Activated naive CD4-positive, alpha-beta T cell treated with anti-CD3 and anti-CD28 coated beads, Interleukin-2, amount 50 U/mL, for 72 hours (primary cell): Measurements from ENCODE around the gene SGMS1. TPM values are rescaled to one million over a fixed set of nuclear protein-coding genes. Genes with fewer than 3 reads are reported as not detected.
"Not testable (repeated sequence)": the region's sequence is repeated elsewhere in the genome, so short reads cannot be mapped to it uniquely, and the experiment has no call there.

ENCODE experiments used
- ATAC-seq, 2 donors: fragments of 150-1000 bp; cut with Tn5 transposase; 2 replicates each; pipeline ENCODE4 v1.10.0; 2021; ENCODE audit warnings: mild to moderate bottlenecking in 2 of 2, moderate library complexity in 2 of 2
- DNase-seq, 2 donors: peaks; one replicate each; pipeline ENCODE4 v3.0.0; 2021 to 2022; ENCODE audit warnings: low spot score in 2 of 2
- H3K27ac Mint-ChIP-seq, 2 donors: one replicate each; pipeline ENCODE4 v1.8.0; 2022; ENCODE audit warnings: mild to moderate bottlenecking in 2 of 2, mixed read lengths in 2 of 2
- H3K36me3 Mint-ChIP-seq, 2 donors: one replicate each; pipeline ENCODE4 v1.8.0; 2022; ENCODE audit warnings: mixed read lengths in 2 of 2
- H3K9me3 Mint-ChIP-seq, 2 donors: one replicate each; pipeline ENCODE4 v1.8.0; 2022; ENCODE audit warnings: mixed read lengths in 2 of 2
- total RNA-seq, 2 donors: library from RNA; stranded (reverse); gene quantifications; one replicate each; pipeline ENCODE4 v1.2.3, GENCODE V29; 2022

SGMS1 gene
- total RNA-seq, 2 donors from 2014 or later, result 8.1 to 11.2 TPM

DNA sequence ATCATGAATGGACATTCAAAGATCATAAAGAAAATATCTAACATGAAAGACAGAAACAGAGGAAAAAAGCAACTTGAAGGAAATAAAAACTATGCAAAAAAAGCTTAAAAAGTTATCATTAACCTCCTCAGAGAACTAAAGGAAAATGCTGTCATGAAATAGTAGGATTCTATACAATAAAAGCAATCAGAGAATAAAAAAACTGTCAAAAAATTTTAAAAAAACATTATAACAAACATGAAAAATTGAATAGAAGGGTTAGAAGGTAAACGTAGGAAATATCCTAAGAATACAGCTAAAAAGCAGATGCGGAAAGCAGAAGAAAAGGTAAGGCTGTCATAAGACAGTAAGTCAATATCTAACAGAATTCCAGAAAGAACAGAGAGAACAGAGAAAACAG lies 44.8 kb downstream of the SGMS1 start:
- ATAC-seq (no peak), DNase-seq (no peak)
- Mint-ChIP-seq H3K27ac (no peak overlapping the region), H3K36me3 (peaks cover 0 to 4% of the 10 kb centered on the region in 2 donors), H3K9me3 (no peaks in the 10 kb centered on the region)

DNA sequence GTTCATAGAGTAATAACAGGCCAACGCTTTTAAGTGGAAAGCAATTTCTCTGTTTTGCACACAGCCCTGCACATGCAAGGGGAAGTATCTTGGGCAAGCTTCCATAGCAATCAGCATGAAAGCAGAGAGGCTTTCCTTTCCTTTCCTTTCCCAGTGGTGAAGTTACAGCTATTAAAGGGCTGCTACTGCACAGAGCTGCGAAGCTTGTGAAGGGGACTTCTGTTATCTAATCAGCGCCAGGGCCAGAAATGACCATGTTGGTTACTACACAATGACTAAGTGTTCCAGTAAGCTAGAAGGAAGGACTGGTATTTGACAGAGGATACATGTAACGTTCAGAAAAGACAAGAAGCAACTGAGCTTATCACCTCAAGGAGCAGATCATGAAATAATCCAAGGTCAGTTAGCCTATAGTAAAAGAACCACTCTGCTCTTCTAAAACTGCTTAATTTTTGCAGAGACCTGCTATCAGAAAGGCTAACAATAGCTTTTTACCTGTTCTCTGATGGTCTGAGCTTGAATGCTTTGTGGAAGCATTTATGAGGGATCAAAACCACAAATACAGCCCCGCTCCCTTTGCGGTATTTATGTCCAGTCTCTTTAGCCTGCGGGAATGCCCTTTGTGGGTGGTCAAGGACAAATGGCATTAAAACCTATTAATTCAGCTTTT lies 45.9 kb downstream of the SGMS1 start:
- DNase-seq (no peak), ATAC-seq (no peak)
- Mint-ChIP-seq H3K27ac (no peak overlapping the region), H3K9me3 (no peaks in the 10 kb centered on the region), H3K36me3 (peaks cover 0 to 4% of the 10 kb centered on the region in 2 donors)

DNA sequence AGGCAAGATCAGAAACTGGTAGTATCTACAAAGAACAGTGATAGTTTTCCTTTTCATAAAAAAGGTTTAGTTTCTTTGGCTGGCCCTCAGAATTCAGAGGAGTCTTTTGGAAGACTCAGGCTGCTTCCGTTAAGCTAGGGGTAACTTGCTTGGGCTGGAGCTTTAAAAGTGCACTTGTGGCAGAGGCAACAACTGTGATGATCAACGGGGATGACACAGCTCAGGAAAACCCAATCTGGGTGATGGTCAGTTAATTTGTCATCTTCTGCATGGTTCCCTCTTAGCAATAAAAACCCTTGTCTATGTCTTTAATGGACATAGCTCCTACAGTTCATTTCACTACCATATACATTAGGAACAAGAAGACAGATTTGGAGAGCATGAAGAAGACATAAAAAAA lies 46.7 kb downstream of the SGMS1 start:
- peaks cover 0 to 4% of the 10 kb centered on the region in 2 donors for H3K36me3 Mint-ChIP-seq
- no peak overlapping the region for H3K27ac Mint-ChIP-seq
- DNase-seq (no peak), ATAC-seq (no peak)
- no peaks in the 10 kb centered on the region for H3K9me3 Mint-ChIP-seq

DNA sequence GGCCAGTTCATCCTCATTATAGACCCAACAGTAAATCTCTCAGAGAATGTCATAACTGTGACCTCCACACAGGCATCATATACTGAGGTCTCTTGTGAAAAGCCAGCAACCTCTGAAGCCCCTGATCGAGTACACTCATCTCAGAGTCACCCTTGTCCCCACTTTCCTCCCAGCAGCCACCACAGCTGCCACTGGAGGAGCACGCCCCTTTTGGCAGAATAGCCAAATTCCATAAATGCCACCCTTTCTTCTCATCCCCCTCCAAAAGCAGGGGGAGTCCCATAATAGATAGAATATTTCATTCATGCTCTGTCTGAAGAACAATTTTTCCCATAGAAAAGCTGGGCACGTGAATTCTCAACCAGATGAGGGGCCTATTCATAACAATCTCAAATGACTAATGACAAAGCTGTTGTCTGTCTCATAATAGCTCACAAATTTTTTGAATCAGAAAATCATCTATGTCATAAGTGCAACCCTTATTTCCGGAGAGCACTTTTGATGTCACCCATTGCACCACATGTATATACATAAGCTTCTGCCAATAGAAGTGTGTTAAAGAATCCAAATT lies 47.4 kb downstream of the SGMS1 start:
- no peak for DNase-seq
- Mint-ChIP-seq H3K27ac (no peak overlapping the region), H3K9me3 (no peaks in the 10 kb centered on the region), H3K36me3 (peaks cover 0 to 4% of the 10 kb centered on the region in 2 donors)
- ATAC-seq, result peak in 1 of 2 donors; percentile 24

- Mint-ChIP-seq H3K27ac (no peak overlapping the region), H3K9me3 (no peaks in the 10 kb centered on the region), H3K36me3 (peaks cover 0 to 4% of the 10 kb centered on the region in 2 donors)
- ATAC-seq (no peak), DNase-seq (no peak)
Observed at GRCh38 chr10:50575477-50576244, 48.1 kb downstream of the SGMS1 start.

DNA sequence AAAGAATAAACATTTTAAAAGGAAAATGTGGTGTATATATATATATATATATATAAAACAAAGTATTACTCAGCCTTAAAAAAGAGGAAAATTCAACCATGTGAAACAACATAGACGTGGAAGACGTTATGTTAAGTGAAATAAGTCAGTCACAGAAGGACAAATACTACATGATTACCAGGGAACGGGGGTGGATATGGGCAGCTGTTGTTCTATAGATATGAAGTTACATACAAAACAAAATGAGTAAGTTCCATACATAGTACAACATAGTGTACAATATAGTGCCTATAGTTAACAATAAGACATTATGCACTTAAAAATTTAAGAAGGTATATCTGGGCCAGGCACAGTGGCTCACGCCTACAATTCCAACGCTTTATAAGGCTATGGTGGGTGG lies 48.8 kb downstream of the SGMS1 start:
- DNase-seq, result no peak
- Mint-ChIP-seq H3K9me3 (peaks cover 0 to 4% of the 10 kb centered on the region in 2 donors), H3K27ac (no peak overlapping the region), H3K36me3 (no peaks in the 10 kb centered on the region)
- ATAC-seq, result no peak

- H3K27ac Mint-ChIP-seq, result no peak overlapping the region
- H3K9me3 Mint-ChIP-seq, result peaks cover 0 to 5% of the 10 kb centered on the region in 2 donors
- no peak for ATAC-seq
- H3K36me3 Mint-ChIP-seq, result no peaks in the 10 kb centered on the region
- DNase-seq, result no peak
Observed at GRCh38 chr10:50574305-50574704, 49.5 kb downstream of the SGMS1 start.

- Mint-ChIP-seq H3K27ac (no peak overlapping the region), H3K36me3 (no peaks in the 10 kb centered on the region), H3K9me3 (peaks cover 0 to 5% of the 10 kb centered on the region in 2 donors)
- DNase-seq (no peak), ATAC-seq (no peak)
Observed at GRCh38 chr10:50572017-50572491, 51.7 kb downstream of the SGMS1 start.

DNA sequence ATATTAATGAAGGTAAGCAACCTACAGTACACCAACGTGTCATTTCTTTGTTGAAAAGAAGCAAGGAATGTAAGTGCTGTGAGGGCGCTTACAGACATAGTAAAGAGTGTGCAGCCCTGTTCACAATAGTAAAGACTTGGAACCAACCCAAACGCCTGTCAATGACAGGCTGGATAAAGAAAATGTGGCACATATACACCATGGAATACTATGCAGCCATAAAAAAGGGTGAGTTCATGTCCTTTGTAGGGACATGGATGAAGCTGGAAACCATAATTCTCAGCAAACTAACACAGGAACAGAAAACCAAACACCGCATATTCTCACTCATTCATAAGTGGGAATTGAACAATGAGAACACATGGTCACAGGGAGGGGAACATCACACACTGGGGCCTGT lies 55.0 kb downstream of the SGMS1 start:
- not testable (repeated sequence) for ATAC-seq, H3K9me3 Mint-ChIP-seq, H3K36me3 Mint-ChIP-seq, H3K27ac Mint-ChIP-seq, DNase-seq

DNA sequence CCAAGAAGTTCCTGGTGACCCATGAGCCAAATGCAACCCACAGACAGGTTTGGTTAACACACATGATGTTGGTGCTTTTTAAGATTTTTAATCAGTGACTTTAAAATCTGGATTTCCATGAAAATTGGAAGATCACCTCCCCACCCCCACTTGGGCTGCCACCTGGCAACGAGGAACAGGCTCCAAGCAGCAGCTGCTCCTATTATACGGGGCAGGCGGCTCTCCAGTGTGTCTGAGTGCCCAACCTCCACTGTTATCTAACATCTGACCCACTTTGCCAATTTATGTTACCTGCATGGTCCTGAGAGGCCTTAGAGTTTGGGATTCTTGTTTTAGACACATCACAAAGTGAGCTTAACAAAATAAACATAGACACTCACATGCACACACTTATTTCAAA lies 56.4 kb downstream of the SGMS1 start:
- H3K9me3 Mint-ChIP-seq, result peaks cover 0 to 5% of the 10 kb centered on the region in 2 donors
- ATAC-seq (no peak), DNase-seq (no peak)
- no peaks in the 10 kb centered on the region for H3K36me3 Mint-ChIP-seq
- no peak overlapping the region for H3K27ac Mint-ChIP-seq

DNA sequence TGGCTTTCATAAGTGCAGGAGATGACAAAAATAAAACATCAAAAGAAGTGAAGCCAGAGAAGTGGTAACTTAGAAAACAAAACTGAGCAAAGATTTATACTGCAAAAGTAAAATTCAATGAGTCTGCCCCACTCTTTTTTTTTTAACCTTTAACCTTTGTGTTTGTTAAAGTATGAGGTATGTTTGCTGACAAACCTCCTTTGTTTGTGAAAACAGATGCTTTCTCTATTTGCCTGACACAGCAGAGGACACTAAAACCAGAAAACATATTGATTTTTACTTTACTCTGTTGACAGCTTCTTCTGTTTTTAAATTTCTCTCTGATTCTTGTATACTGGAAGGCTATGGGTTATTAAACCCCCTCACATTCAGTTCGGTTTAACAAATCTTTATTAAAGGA lies 57.6 kb downstream of the SGMS1 start:
- H3K9me3 Mint-ChIP-seq, result peaks cover 0 to 5% of the 10 kb centered on the region in 2 donors
- DNase-seq (no peak), ATAC-seq (no peak)
- no peaks in the 10 kb centered on the region for H3K36me3 Mint-ChIP-seq
- H3K27ac Mint-ChIP-seq, result no peak overlapping the region

DNA sequence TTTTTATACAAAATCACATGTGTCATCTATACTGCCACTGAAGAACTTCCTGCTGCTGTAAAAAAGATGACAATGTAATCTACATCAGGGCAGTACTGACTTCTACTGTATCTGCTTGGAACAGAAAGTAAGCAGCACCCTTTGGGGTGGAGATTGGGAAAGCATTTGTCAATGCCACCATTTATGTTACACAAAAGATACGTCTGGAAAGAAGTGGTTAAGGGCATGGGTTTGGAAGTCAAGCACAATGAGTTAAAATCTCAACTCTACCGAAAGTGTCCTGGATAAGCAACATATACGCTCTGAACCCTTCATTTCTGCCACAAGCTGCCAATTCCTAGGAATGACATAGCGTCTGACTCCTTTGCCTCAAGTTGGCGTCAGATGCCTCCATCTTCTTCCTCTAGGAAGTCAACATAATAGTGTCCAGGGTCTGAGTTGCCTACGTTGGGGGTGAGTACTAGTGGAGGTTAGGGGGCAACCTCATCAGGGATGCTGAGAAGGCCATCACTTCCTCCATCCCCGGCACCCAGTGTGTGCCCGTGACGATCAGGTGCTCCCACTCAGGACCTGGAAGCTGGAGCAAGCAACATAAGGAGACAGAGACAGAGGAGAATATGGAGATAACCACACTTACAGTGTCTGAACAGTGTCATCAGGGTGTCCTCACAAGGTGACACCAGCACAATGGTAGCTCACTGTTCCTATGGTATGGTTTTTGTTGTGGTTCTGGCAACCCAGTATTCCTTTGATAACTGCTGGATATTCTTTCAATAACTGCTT lies 58.3 kb downstream of the SGMS1 start:
- no peak for DNase-seq
- no peaks in the 10 kb centered on the region for H3K36me3 Mint-ChIP-seq
- no peak overlapping the region for H3K27ac Mint-ChIP-seq
- no peak for ATAC-seq
- peaks cover 0 to 5% of the 10 kb centered on the region in 2 donors for H3K9me3 Mint-ChIP-seq

GRCh38 chr10:50563906-50564305 lies 59.9 kb downstream of the SGMS1 start:
- ATAC-seq (no peak), DNase-seq (no peak)
- Mint-ChIP-seq H3K36me3 (no peaks in the 10 kb centered on the region), H3K27ac (no peak overlapping the region), H3K9me3 (no peaks in the 10 kb centered on the region)

- DNase-seq, result no peak
- no peak for ATAC-seq
- Mint-ChIP-seq H3K36me3 (no peaks in the 10 kb centered on the region), H3K27ac (no peak overlapping the region), H3K9me3 (no peaks in the 10 kb centered on the region)
Observed at GRCh38 chr10:50561816-50562215, 61.9 kb downstream of the SGMS1 start.

DNA sequence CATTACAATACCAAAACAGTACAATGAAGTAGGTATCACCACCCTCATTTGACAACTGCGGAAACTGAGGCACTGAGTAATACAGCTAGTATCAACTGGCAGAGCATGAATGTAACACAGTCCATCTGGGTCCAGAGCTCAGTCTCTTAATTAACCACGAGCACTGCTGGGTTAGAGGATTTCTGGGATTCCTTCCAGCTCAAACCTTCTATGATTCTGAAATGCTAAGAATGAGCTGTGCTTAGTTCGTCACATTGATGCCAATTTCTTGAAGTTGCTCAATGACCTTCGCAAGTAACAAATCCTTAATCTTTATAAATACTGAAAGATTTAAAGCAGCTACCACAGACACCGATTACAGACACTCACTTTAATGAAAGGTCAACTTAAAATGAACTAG lies 62.5 kb downstream of the SGMS1 start:
- DNase-seq, result no peak
- no peaks in the 10 kb centered on the region for H3K36me3 Mint-ChIP-seq
- no peaks in the 10 kb centered on the region for H3K9me3 Mint-ChIP-seq
- ATAC-seq, result no peak
- no peak overlapping the region for H3K27ac Mint-ChIP-seq

DNA sequence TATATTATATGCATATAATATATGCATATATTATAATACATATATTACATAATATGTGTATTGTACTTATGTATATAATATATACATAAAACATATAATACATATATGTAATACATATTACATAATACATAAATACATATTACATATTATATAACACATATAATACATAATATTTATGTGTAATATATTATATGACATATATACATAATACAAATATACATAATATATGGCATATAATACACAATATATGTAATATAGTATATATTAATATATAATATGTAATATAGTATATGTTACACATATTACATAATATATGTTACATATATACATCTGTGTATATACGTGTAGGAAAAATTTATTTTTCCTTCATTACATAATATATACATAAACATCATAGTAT lies 63.4 kb downstream of the SGMS1 start:
- DNase-seq (no peak), ATAC-seq (no peak)
- no peaks in the 10 kb centered on the region for H3K9me3 Mint-ChIP-seq
- H3K36me3 Mint-ChIP-seq, result no peaks in the 10 kb centered on the region
- no peak overlapping the region for H3K27ac Mint-ChIP-seq

GRCh38 chr10:50558371-50558770 lies 65.4 kb downstream of the SGMS1 start:
- Mint-ChIP-seq H3K9me3 (no peaks in the 10 kb centered on the region), H3K36me3 (no peaks in the 10 kb centered on the region), H3K27ac (no peak overlapping the region)
- DNase-seq, result no peak
- no peak for ATAC-seq
